Vagina (tissue), 2 donors: ENCODE results near the gene GKN1.

ENCODE experiments used
- POLR2A ChIP-seq, 2 donors: fragments of 450-650 bp; IDR thresholded peaks; one replicate each; pipeline ENCODE4 v1.6.1; 2017; ENCODE audit warnings: antibody characterized with exemption in 2 of 2, mild to moderate bottlenecking in 2 of 2, moderate library complexity in 2 of 2
- POLR2AphosphoS5 ChIP-seq, 2 donors: sonication (generic); formaldehyde crosslinking; IDR thresholded peaks; one replicate each; pipeline ENCODE4 v1.9.0; 2017; ENCODE audit warnings: antibody characterized with exemption in 2 of 2, mild to moderate bottlenecking in 2 of 2, low read depth in 1 of 2; ENCODE audit not compliant: insufficient read depth in 1 of 2

- TF ChIP-seq POLR2A (IDR thresholded peaks at IDR 0.05) (no peak), POLR2AphosphoS5 (IDR thresholded peaks at IDR 0.05; ENCODE audit: insufficient read depth in 1 of 2, low read depth in 1 of 2) (no peak)
These were observed 47.3 kb downstream of the GKN1 start for GRCh38 chr2:69021727-69022126.
